Epithelial cell of esophagus (primary cell): ENCODE results near the gene WDR86.

ENCODE experiments used
- DNase-seq: peaks from one replicate; pipeline ENCODE4 v3.0.0; 2010; ENCODE audit warnings: low read depth
- H3K4me3 ChIP-seq: 2 replicates; pipeline ENCODE4 v1.5.1; 2011; ENCODE audit warnings: mild to moderate bottlenecking, low read length, control low read depth
- CTCF ChIP-seq: IDR thresholded peaks from 2 replicates; pipeline ENCODE4 v1.5.1; 2011; ENCODE audit warnings: low read depth, mild to moderate bottlenecking, low read length, control low read depth, inconsistent platforms; ENCODE audit not compliant: insufficient read depth; ENCODE audit errors: missing control alignments

WDR86 gene

GRCh38 chr7:151400626-151401315 lies 9.1 kb downstream of the WDR86 start:
- no peak for DNase-seq
- no peak overlapping the region for H3K4me3 ChIP-seq
- TF ChIP-seq CTCF: no peak

DNA sequence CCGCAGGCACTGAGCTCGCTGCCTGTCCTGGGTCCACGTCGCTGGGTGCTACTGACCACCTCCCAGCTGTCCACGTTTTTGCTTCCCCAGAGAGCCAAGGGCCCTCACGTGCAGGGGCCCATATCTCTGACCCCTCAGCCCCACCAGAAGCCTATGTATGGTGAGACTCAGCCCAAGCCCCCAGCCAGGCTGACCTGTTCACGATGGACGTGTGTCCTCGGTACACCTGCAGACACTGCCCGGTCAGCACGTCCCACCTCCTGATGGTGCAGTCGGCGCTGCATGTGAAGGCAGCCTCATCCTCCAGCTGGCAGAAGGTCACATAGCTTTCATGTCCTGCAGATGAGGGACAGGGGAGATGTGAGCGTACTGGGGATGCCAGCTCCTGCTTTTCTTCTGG lies 9.9 kb downstream of the WDR86 start:
- TF ChIP-seq CTCF: no peak

DNA sequence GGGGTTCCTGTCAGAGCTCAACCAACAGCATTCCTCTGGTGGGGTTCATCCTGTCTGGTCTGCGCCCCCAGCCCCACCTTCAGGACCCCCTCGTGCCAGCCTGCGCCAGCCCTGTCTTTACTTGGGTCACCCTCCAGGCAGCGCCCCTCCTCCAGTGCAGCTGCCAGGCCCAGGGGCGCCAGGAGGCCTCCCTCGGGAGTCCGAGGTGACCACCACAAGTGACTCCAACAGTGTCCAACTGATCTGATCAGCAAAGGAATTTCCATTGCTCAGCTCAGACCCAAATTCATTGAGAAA lies 10.6 kb downstream of the WDR86 start:
- no peak for DNase-seq
- no peak overlapping the region for H3K4me3 ChIP-seq
- no peak for TF ChIP-seq CTCF

More for the DNA sequence above, 9.9 kb downstream of the WDR86 start:
- DNase-seq: no peak
- H3K4me3 ChIP-seq: no peak overlapping the region

- no peak for DNase-seq
- no peak overlapping the region for H3K4me3 ChIP-seq
- no peak for TF ChIP-seq CTCF
Measured at GRCh38 chr7:151398446-151399304, 11.2 kb downstream of the WDR86 start.

GRCh38 chr7:151397026-151397425 lies 12.8 kb downstream of the WDR86 start:
- H3K4me3 ChIP-seq: no peak overlapping the region
- DNase-seq: no peak
- no peak for TF ChIP-seq CTCF

DNA sequence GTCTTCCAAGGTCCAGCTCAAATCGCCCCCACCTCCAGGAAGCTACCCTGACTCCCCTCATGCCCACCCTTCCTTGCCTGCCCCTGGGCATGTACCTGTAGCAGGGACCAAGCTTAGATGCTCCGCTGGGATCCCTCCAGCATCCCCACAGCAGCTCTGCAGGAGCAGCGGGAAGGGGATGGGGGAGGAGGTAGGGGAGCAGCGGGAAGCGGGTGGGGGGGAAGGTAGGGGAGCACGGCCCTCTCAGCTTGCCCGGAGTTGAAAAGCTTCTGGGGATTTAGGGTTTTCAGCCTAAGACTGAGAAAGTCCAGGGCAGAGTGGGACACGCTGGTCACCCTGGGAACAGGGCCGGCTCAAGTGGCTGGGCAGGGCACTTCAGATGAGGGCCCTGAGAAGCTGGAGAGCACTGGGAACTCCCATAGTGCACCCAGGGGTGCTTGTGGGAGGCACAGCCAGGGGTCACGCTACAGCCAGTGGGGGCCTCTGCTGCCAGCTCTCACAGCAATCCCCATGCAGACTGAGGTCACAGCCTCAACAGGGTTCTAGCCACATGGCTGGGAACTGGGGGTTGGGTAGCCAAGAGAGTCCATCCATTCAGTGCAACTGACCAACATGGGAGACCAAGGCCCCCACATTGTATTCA lies 13.4 kb downstream of the WDR86 start:
- TF ChIP-seq CTCF: no peak
- no peak for DNase-seq
- no peak overlapping the region for H3K4me3 ChIP-seq

- H3K4me3 ChIP-seq: no peak overlapping the region
- no peak for DNase-seq
- no peak for TF ChIP-seq CTCF
Measured at GRCh38 chr7:151395036-151395367, 14.8 kb downstream of the WDR86 start.
